HepG2 (cell line): Measurements from ENCODE around the gene PPP2R5B. TPM values are rescaled to one million over a fixed set of nuclear protein-coding genes. Genes with fewer than 3 reads are reported as not detected.

Experiments used
- ATAC-seq: fragments of 200-7000 bp; cut with Tn5 transposase; 3 replicates; pipeline ENCODE4 v1.9.1; 2020; ENCODE audit warnings: mild to moderate bottlenecking, moderate library complexity
- BruUV-seq: library from RNA; stranded (reverse); fragments of 400-500 nt; replicated peaks from 2 replicates; lab custom pipeline; 2021; lab: Mats Ljungman, UMichigan
- CTCF ChIA-PET: fragments of 300-600 bp; formaldehyde crosslinking; extraction: SDS; loops from one replicate; lab custom pipeline; 2021; ENCODE audit warnings: low total read pairs, inconsistent platforms, low intra/inter-chr PET ratio; lab: Yijun Ruan, JAX
- POLR2A ChIA-PET: fragments of 350-600 bp; sonication (Branson Sonifier 250); formaldehyde crosslinking; loops from one replicate; lab custom pipeline; 2020; ENCODE audit warnings: antibody characterized with exemption, inconsistent platforms; lab: Yijun Ruan, JAX
- DNase-seq: peaks from one replicate; pipeline ENCODE4 v3.0.0-alpha.2; 2015; ENCODE audit warnings: low spot score
- FAIRE-seq: peaks from 3 replicates; lab custom pipeline; 2011; peaks lifted over from hg19 to GRCh38; lab: Jason Lieb, UNC
- H2AFZ ChIP-seq: one replicate; pipeline ENCODE4 v1.6.1; 2011; ENCODE audit warnings: low read length, inconsistent platforms
- H3K27ac ChIP-seq: fragments of 300-600 bp; 3 replicates; pipeline ENCODE4 v1.8.0; 2011; ENCODE audit warnings: mixed run types, mild to moderate bottlenecking, mixed read lengths, low read length, inconsistent platforms; ENCODE audit not compliant: insufficient read depth; ENCODE audit errors: extremely low read length
- H3K27me3 ChIP-seq, 2 experiments: fragments of 200-600 bp in 1 of 2; 2 replicates in 1 of 2; 3 replicates in 1 of 2; pipeline versions ENCODE4 v1.6.0 to v1.8.0; 2011; ENCODE audit warnings: low read length in 2 of 2, mild to moderate bottlenecking in 2 of 2, moderate library complexity in 2 of 2, inconsistent platforms in 1 of 2; ENCODE audit not compliant: insufficient read depth in 2 of 2, control insufficient read depth in 1 of 2
- H3K36me3 ChIP-seq, 2 experiments: fragments of 200-600 bp in 1 of 2; replicated peaks in 1 of 2; 2 replicates in 1 of 2; 3 replicates in 1 of 2; pipeline versions ENCODE4 v1.5.1 to v1.8.0; 2011; ENCODE audit warnings: low read length in 2 of 2, inconsistent platforms in 1 of 2; ENCODE audit not compliant: insufficient read depth in 2 of 2, control insufficient read depth in 1 of 2
- H3K4me1 ChIP-seq: 2 replicates; pipeline ENCODE4 v1.5.1; 2012; ENCODE audit warnings: low read length, inconsistent platforms; ENCODE audit not compliant: insufficient read depth
- H3K4me2 ChIP-seq: 2 replicates; pipeline ENCODE4 v1.6.0; 2011; ENCODE audit warnings: low read depth, low read length, inconsistent platforms
- H3K4me3 ChIP-seq, 3 experiments: fragments of 200-600 bp in 1 of 3; sonication (generic), shearing (Covaris generic) in 1 of 3; replicated peaks in 1 of 3; 2 replicates each; pipeline ENCODE4 v1.5.1; 2011 to 2016; ENCODE audit warnings: low read length in 3 of 3, inconsistent platforms in 2 of 3, low read depth in 2 of 3, mild to moderate bottlenecking in 2 of 3, control low read depth in 1 of 3, mixed read lengths in 1 of 3; ENCODE audit not compliant: insufficient read depth in 1 of 3
- H3K79me2 ChIP-seq: one replicate; pipeline ENCODE4 v1.6.1; 2011; ENCODE audit warnings: low read length, inconsistent platforms; ENCODE audit not compliant: insufficient read depth
- H3K9ac ChIP-seq: 2 replicates; pipeline ENCODE4 v1.6.0; 2011; ENCODE audit warnings: mild to moderate bottlenecking, low read depth, low read length, inconsistent platforms; ENCODE audit not compliant: insufficient read depth
- H3K9me3 ChIP-seq: 2 replicates; pipeline ENCODE4 v1.5.1; 2012; ENCODE audit warnings: mild to moderate bottlenecking, low read length
- H4K20me1 ChIP-seq: 2 replicates; pipeline ENCODE4 v1.6.0; 2011; ENCODE audit warnings: inconsistent platforms, mild to moderate bottlenecking, low read length, moderate library complexity; ENCODE audit not compliant: insufficient read depth
- HOXD1 ChIP-seq: sonication (generic); formaldehyde crosslinking; IDR thresholded peaks from 2 replicates; pipeline ENCODE4 v1.5.0; 2020; ENCODE audit warnings: missing genetic modification reagents
- MTA1 ChIP-seq: sonication (generic); formaldehyde crosslinking; IDR thresholded peaks from 2 replicates; pipeline ENCODE4 v1.4.0; 2020; ENCODE audit warnings: missing genetic modification reagents, mild to moderate bottlenecking, borderline replicate concordance
- RBFOX2 ChIP-seq: fragments of 200-400 bp; formaldehyde crosslinking; IDR thresholded peaks from 2 replicates; pipeline ENCODE4 v1.6.1; 2017; ENCODE audit warnings: low read depth, mild to moderate bottlenecking, low read length
- SOX5 ChIP-seq: IDR thresholded peaks from 2 replicates; pipeline ENCODE4 v1.6.1; 2016; ENCODE audit warnings: borderline replicate concordance
- ZFP1 ChIP-seq: IDR thresholded peaks from 2 replicates; pipeline ENCODE4 v1.6.1; 2016
- ZNF879 ChIP-seq: sonication (generic); formaldehyde crosslinking; IDR thresholded peaks from 2 replicates; pipeline ENCODE4 v1.8.1; 2023; ENCODE audit warnings: missing genetic modification reagents
- WGBS: methylation state at CpG from one replicate; pipeline ENCODE4 v1.1.6; 2017; ENCODE audit warnings: low lambda C conversion rate; 5-methylcytosine and 5-hydroxymethylcytosine counted together
- in situ Hi-C: cut with HindIII; loops from 2 replicates; pipeline ENCODE4 v1.10.0; 2017; ENCODE audit warnings: low pct_unique_long_range_greater_than_20kb; ENCODE audit not compliant: extremely low pct_ligation_motif_present
- intact Hi-C: fragments of 100-400 bp; cut with micrococcal nuclease; formaldehyde crosslinking; loops from one replicate; pipeline ENCODE4 v1.10.0; 2022; ENCODE audit not compliant: unreplicated experiment
- polyA plus RNA-seq, 8 experiments: library from polyadenylated mRNA; depleted of rRNA in 3 of 8; stranded (reverse) in 7 of 8; unstranded in 1 of 8; fragments of >200 nt; fragmentation: Illumina TruSeq in 4 of 8; extraction: Trizol in 4 of 8; gene quantifications; 2 replicates each; pipeline versions ENCODE4 v1.2.1 to v1.2.3, GENCODE V29; 2011 to 2016; ENCODE audit warnings: low read depth in 4 of 8, missing spikeins in 1 of 8, mixed read lengths in 1 of 8; ENCODE audit not compliant: insufficient read depth in 1 of 8
- total RNA-seq, 5 experiments: library from RNA; depleted of rRNA; stranded (reverse); fragments of >200 nt; fragmentation: Illumina TruSeq; extraction: Trizol; gene quantifications; 2 replicates each; pipeline ENCODE4 v1.2.3, GENCODE V29; 2016; ENCODE audit warnings: low read depth in 1 of 5
- TF ChIP-seq, protein P1 (sequence below): sonication (generic); formaldehyde crosslinking; IDR thresholded peaks from 2 replicates; pipeline ENCODE4 v1.4.0; 2020; ENCODE audit warnings: missing genetic modification reagents

PPP2R5B gene
- total and polyA plus RNA-seq, 2 of the 13 experiments (the other 11 are each of a cell fraction or from before 2014, with no cell fraction given), result 2.3 to 8.3 TPM

- no peak overlapping the region for H3K4me2 ChIP-seq
- H4K20me1 ChIP-seq, result no peaks in the 10 kb centered on the region
- DNase-seq, result no peak
- POLR2A ChIA-PET, result no interaction called here
- in situ Hi-C loops (no loop called here), intact Hi-C loops (no loop called here)
- 95% methylated on average over 13 of the region's 39 CpGs for WGBS
- no peak overlapping the region for H3K27ac ChIP-seq
- TF ChIP-seq HOXD1 (no peak), ZFP1 (no peak), MTA1 (no peak), ZNF879 (CRISPR knock-in tag) (no peak), RBFOX2 (peak; percentile 22; the same call in 1 of the 2 replicates), SOX5 (CRISPR knock-in tag) (no peak)
- TF ChIP-seq, protein P1, sequence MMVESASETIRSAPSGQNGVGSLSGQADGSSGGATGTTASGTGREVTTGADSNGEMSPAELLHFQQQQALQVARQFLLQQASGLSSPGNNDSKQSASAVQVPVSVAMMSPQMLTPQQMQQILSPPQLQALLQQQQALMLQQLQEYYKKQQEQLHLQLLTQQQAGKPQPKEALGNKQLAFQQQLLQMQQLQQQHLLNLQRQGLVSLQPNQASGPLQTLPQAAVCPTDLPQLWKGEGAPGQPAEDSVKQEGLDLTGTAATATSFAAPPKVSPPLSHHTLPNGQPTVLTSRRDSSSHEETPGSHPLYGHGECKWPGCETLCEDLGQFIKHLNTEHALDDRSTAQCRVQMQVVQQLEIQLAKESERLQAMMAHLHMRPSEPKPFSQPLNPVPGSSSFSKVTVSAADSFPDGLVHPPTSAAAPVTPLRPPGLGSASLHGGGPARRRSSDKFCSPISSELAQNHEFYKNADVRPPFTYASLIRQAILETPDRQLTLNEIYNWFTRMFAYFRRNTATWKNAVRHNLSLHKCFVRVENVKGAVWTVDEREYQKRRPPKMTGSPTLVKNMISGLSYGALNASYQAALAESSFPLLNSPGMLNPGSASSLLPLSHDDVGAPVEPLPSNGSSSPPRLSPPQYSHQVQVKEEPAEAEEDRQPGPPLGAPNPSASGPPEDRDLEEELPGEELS (CRISPR knock-in tag), result no peak
- no peak overlapping the region for H3K4me3 ChIP-seq
- H2AFZ ChIP-seq, result no peak overlapping the region
- no peak for ATAC-seq
- H3K9ac ChIP-seq, result no peak overlapping the region
- CTCF ChIA-PET, result no interaction called here
- H3K36me3 ChIP-seq, result peaks cover 48 to 72% of the 10 kb centered on the region in 2 experiments; a peak in 4 of 5 replicates
- no peaks in the 10 kb centered on the region for H3K9me3 ChIP-seq
- H3K27me3 ChIP-seq, result no peaks in the 10 kb centered on the region
- H3K79me2 ChIP-seq, result no peaks in the 10 kb centered on the region
- FAIRE-seq, result no peak
- H3K4me1 ChIP-seq, result no peaks in the 10 kb centered on the region
- no TSS peak for BruUV-seq
Observed at GRCh38 chr11:64909653-64910343, 14.7 kb upstream of the PPP2R5B start.
